ENCODE measurements around the gene GRIN1.

DNA sequence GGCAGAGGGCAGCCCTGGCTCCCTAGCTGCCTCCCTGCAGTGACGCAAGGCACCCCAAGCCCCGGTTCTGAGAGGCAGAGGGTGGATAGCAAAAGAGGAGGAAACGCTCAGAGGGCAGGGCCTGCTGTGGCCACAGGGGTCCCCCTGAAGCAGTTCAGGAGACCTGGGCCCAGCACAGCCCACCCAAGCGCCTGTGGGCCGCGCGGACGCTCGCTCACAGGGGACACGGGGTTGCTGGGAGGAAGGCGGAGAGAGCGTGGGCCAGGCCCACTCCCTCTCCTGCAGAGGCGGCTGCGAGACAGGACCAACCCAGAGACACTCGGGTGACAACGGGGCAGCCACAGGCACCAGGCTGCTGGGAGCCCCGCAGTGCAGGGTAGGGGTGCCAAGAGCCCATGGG, 40.8 kb downstream of the GRIN1 start:
- TF ChIP-seq, protein P1, sequence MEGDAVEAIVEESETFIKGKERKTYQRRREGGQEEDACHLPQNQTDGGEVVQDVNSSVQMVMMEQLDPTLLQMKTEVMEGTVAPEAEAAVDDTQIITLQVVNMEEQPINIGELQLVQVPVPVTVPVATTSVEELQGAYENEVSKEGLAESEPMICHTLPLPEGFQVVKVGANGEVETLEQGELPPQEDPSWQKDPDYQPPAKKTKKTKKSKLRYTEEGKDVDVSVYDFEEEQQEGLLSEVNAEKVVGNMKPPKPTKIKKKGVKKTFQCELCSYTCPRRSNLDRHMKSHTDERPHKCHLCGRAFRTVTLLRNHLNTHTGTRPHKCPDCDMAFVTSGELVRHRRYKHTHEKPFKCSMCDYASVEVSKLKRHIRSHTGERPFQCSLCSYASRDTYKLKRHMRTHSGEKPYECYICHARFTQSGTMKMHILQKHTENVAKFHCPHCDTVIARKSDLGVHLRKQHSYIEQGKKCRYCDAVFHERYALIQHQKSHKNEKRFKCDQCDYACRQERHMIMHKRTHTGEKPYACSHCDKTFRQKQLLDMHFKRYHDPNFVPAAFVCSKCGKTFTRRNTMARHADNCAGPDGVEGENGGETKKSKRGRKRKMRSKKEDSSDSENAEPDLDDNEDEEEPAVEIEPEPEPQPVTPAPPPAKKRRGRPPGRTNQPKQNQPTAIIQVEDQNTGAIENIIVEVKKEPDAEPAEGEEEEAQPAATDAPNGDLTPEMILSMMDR (IDR thresholded peaks at IDR 0.05; ENCODE audit: low read length), result no peak
- no peak for TF ChIP-seq EZH2 (IDR thresholded peaks at IDR 0.05; ENCODE audit: borderline replicate concordance, low read length)

Data from OCI-LY1 (cell line).